TTC549 (cell line): ENCODE results near the gene POU2AF1.
"Not testable (repeated sequence)": the region's sequence is repeated elsewhere in the genome, so short reads cannot be mapped to it uniquely, and the experiment has no call there.

ENCODE experiments used
- FAIRE-seq: peaks from 2 replicates; lab custom pipeline; 2012; peaks lifted over from hg19 to GRCh38; lab: Jason Lieb, UNC

POU2AF1 gene

DNA sequence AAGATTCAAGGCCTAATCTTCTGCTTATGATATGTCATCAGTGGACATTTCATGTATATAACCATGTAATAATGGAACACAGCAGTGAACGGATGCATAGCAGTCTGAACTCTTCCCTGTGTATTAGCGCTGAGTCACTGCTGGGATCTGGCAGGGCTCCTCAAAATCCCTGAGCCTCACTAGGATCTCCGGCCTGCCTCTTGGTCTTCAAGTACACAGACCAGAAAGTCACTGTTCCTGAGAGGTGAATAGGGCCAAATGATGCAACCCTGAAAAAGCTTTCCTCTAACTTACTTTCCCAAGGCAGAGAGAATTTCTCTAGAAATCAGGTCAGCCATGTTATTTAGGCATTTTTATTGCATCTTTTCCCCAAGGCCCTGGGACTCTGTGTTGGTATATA, 35.0 kb downstream of the POU2AF1 start:
- FAIRE-seq: no peak

DNA sequence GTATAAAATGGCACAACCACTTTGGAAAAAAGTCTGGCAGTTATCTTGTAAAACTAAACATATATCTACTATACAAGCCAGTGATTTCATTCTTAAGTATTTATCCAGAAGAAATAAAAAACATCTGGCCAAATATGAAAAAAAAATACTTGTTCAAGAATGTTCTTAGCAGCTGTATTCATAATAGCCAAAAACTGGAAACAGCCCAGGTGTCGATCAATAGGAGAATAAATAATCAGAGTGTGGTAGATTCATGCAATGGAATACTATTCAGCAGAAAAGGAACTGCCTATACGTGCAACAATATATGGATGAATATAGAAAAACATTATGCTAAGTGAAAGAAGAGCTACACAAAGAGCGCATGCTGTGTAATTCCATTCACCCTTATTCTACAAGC, 36.7 kb downstream of the POU2AF1 start:
- no peak for FAIRE-seq

DNA sequence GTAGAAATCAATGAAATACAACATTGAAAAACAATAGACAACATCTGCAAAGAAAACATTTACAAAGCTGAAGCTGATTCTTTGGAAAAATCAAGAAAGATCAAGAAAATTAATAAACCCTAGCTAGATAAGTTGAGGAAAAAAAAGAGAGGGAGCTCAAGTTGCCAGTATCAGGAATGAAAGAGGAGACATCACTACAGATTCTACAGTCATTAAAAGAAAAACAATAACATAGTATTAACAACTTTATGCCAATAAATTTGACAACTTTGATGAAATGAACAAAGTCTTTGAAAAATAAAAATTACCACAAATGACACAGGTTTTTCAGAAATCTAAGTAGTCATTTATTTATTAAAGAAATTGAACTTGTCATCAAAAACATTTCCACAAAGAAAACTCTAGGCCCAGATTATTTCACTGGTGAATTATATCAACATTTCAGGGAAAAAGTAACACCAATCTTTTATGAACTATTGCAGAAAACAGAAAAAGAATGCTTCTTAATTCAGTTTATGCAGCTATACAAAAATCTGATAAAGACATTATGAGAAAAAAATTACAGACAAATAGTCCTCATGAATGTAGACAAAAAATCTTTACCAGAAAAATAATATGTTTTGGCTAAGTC, 39.2 kb downstream of the POU2AF1 start:
- no peak for FAIRE-seq

DNA sequence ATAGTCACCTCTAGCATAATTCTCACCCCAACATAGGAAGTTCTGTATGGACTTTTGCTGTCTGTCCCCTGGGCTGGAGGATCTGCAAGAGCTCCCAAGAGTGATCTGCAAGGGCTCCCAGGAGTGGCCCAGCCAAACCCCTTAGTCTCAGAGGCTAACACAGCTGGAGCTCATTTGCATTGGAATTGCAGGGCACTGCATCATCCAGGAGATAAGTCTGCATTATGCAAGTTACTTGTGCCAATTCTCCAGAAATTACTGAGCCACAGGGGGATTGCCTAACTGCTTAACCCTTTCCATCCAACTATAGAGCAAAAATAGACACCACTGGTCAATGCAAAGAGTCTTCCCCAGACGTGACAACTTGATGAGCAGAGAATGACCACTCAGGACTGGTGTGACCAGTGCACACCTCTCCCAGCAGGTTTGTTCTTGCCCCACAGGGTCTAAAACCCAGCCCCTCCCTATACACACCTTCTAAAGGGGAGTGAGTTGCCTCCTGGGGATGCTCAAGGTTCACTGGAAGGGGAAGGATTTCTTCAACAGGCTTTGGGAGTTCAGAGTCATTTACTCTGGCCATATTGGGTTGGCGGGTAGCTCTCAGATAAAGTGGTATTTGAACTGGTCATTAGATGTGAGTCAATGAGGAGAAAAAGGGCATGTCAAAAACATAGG, 42.4 kb downstream of the POU2AF1 start:
- no peak for FAIRE-seq

DNA sequence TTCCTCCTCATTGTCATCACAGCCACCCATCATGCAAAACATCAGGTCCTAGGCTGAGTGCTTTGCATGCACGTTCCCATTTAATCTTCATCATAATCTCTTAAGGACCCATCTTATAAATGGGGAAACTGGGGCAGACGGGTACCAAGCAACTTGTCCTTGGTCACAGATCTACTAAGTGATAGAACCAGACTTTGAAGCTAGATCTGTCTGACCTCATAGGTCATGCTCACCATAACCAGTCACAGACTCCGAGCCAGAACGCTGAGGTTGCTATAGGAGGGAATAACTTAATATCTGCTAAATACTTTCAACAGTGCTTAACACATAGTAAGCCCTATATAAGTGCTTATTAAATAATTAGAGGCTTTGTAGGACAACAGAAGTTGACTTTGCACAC, 43.0 kb downstream of the POU2AF1 start:
- no peak for FAIRE-seq

DNA sequence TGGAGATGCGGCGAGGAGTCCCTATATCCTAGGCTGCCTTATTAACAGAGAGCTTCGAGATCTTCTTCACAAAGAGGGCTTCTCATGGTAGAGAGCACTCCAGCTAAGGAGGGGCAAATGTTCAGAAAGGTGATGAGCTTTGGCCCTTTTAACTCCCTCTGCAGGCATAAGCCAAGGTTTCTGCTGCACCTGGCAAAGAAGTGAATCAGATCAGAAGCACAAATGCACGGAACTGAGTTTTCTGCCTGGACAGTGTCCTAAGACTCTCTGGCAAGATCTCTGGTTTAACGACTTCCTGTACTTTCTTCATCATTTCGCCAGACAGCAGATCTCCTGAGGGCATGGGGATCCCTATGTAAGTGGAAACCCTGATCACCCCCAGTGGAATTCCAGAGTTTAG, 43.5 kb downstream of the POU2AF1 start:
- no peak for FAIRE-seq

DNA sequence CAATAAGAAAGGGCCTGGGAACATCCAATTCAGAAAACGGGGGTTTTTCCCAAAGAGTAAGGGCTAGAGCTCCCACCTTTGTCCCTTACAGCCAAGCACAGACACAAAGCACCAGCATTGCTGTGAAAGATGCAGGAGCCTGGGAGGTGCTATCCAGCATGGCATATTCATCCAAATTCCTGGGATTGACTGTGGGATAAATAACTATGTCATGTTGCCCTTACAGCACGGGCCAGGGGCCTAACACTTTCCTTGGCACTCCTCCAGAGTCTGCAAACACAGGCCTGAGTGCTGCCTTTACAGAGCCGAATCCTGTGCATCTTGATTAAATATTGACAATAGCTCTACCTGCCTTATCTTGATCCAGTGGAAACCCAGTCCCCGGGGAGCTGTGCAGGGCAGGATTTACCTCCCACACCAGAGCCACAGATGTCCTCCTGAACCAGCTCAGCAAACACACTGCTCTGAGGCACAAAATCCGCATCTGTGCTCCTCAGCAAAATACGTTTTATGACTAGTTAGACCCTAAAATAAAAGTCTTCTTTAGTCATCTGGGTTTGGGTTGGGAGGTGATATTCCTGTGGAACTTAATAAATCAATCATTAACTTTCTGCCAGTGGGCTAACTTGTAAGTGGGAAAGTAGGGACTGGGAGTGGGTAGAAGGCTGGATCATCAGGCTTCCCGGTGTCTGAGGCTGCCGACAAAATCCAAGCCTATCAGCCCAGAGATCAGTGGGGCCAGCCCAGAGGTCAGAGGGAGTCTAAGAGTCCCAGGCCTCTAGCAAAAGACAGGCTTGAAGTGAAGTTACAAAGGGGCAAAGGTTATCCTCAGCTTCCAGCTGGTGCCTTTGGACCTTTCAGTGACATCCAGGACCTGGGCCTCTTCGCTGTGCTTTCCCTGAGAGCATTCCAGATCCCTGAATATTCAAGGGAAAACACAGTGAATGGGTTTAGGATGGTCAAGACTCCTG, 44.3 kb downstream of the POU2AF1 start:
- no peak for FAIRE-seq

DNA sequence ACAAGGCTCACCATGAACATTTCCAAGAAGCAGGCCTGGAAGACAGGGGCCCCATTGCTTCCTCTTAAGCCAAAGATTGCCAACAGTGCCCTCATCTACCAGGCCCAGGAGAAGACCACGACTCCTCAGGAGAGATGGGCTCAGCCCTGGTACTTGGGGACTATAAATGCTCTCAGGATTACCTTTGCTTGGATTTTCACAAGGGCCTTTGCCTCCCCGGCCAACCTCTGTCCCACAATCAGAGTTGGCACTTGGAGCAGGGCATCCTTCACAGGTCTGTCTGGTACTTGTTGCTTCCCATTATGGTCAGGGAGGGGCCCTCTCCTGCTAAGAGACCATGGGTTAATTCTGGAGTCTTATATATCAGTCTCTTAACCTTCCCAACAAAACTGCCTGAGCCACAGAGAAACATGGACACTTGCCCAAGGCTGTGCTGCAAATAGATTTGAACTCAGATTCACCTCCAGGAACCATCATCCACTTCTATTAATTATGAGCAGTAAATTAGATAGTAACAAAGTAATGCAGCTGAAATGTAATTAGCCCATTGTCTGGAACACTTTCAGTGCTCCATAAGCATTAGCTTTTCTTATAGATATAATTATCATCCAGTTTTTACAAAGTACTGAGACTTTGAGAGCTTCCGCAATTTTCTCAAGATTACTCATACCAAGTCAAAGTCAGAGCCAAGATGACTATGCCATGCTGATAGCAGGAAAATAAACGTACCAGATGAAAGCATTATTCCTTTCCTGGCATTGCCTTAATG, 47.2 kb downstream of the POU2AF1 start:
- FAIRE-seq: no peak

DNA sequence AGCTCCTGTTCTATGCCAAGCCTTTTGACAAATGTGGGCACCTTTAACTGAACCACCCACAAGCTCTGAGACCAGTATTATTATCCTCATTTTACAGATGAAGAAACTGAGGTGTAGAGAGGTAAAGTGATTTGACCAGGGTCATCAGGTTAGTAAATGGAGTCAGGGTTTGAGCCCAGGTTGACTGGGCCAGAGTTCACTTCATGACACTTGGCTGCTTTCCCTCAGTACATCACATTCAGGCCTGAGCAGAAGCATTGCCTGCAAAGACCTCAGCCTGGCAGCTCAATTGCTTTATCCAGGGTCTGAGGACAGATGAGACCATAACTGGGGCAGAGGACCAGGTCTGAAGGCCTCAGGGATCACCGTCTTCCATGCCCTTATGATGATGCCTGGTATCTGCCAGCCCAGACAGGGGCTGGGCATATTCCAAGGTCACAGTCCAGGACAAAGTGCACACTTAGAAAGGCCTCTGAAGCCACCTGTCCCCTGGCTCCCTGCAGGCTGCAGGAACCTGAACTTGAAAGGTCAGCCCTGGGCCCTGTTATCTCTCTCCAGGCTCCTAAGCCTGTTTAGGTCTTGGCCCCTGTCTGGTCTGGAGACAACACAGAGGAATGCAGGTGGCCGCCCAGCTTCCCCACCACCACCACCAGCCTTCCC, 48.7 kb downstream of the POU2AF1 start:
- no peak for FAIRE-seq

DNA sequence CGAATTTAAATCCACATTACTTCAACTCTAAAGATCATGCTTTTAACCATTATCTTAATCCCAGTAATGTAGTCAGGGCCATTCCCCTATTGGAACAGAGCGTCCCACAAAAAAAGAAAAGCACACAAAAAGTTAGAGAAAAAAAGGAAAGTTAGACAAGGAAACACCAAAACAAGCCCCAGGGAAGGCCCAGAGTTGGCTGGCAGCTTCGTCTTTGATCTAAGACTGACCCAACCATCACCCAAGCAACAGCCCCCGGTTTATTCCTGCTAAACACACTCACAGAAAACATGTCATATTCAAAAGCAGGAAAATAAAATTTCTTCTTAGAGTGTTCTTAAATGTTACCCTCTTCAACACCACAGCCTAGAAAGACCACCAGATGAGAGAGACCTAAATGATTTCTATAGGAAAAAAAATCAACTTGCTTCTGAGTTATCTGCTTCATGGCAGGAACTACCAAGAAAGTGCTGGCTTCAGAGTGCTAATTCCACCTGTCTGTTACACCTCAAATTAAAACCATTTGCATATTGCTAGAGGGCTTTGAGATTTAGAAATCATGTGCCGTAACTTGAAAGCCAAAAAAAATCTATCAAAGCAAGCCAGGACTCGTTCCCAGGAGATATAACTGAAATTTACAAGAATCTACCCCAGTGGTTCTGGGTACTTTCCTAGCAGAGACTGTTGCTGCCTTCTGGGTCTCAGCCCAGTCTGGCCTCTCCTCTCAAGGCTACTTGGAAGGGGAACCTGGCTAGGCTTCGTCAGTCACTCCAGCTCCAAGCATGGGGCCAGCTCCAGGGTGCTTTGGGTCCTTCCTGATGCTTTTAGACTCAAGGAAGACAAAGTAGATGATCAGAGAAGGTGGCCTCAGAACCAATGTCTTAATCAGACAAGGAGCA, 49.5 kb downstream of the POU2AF1 start:
- no peak for FAIRE-seq

DNA sequence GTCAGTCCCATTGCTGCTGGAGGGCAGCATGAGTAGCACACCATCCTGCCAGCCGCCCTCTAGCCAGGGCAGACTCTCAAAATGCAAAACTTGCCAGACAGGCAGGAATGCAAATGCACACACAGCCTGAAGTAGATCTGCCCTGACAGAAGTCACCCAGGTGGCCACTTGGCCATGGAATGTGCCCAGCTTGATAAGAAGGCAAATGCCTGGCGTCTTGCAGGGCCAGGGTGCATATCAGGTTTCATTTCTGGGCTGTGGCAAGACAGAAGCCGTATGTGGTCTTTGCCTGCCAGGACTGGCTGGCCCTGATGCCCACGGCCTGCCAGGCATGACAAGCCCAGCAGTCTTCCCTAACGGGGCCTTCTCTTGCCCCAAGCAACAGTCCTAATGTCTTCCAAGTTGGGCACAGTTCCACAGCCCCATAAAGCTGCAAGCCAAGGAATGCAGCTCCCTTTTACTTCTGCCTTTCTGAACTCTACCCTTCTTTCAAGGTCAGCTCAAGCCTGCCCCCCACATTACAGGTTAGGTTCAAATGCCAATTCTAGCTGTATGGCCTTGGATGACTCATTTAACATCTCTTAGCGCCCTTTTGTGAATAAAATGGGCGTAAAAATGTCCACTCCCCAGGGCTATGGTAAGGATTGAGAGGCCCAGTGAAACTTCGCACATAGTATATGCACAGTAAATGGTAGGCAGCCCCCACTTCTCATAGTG, 51.0 kb downstream of the POU2AF1 start:
- no peak for FAIRE-seq

DNA sequence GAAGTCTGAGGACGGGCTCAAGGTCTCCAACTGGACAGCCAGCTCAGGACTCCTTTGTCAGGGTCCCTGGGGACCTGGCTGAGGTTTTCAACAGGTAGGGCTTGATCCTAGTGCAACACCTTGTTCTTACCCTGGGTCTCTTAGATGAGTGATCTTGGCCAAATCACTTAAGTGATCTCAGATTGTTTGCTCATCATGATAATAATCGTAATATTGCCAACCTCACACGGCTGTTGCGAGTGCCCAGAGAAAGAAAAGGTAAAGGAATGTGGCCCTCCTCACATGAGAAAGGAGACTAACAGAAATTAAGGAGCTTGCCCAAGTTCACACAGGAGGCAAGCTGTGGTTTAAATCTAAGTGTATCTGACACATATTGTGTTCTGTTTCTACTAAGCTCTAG, 52.3 kb downstream of the POU2AF1 start:
- no peak for FAIRE-seq

DNA sequence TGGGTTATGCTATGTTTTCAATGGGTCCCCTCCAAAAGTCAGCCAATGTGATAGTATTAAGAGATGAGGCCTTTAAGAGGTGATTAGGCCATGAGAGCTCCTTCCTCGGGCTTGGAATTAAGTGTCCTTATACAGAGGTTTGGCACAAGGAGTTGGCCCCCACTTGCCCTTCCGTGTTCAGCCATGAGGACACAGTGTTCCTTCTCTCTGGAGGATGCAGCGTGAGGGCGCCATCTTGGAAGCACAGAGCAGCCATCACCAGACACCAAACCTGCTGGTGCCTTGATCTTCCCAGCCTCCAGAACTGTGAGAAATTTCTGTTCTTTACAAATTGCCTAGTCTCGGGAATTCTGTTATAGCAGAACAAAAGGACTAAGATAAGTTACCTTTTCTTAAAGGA, 53.8 kb downstream of the POU2AF1 start:
- no peak for FAIRE-seq

DNA sequence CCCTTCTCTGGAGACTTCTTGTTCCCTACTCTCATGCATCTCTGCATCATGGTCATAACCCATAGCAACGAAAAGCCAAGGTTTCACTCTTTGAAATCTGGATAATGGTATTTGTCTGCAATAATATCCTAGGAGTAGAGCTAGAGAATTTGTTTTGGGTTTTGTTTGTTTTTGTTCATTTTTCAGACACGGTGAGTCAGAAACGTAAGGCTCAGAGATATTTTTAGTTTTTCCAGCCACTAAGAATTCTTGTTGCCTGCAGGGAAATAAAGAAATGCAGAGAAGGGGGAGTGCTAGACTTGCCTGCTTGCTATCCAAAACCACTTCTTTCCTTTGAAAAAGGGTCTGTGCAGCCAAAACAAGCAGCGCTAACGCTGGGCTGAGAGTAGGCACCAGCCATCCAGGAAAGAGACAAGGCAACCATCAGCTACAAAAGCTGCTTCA, 54.8 kb downstream of the POU2AF1 start:
- no peak for FAIRE-seq

DNA sequence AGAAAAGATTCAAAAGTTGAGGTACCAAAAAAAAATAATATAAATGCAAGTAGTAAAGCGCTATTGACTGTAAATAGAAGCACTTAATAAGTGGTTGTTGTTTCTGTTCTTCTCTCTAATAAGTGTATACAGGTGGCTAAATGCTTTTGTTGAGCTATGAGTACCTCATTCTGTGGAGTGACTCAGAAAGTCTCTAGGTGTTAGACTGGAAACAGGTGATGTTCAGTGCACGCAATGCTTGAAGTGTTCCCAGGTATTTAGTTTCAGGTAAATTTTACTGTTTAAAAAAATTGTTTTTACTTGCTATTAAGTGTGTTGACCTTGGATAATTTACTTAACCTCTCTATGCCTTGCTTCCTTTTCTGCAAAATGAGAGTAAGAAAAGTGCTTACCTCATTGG, 56.5 kb downstream of the POU2AF1 start:
- FAIRE-seq: no peak

DNA sequence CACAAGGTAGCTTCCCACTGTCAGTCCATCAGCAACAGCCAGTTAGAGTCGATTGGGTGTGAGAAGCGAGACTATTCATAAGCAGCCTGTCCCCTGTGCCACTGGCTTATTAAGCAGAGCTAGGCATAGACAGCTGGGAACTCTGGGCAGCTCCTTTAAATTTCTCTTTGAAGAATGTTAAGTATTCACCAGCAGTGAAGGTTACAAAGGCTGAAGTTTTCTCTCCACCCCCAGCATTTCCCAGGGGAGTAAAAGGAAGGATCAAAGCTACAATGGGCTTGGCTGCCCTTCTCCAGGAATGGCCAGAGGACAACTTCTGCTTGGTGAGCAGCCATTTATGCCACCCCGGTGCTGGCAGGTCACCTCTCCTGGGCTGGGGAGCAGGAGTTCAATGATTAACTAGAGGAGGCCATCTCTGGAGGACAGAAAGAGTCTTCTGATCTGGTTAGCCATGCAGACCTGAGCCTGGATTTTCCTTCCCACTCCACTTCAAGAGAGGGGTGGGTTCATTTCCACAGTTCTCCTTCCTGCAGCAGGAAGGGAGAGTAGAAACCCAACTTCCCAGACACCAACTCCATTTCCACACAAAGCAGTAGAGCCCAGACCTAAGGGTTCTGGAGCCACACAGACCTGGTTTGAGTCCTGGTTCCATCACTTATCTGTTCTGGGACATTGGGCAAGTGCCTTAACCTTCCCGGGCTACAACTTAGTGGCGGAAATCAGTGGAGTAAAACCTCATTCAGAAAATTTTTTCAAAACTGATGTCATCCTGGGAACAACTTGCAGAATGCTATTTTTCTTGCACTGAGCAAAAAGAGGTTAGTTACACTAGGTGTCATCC, 58.1 kb downstream of the POU2AF1 start:
- FAIRE-seq: no peak

DNA sequence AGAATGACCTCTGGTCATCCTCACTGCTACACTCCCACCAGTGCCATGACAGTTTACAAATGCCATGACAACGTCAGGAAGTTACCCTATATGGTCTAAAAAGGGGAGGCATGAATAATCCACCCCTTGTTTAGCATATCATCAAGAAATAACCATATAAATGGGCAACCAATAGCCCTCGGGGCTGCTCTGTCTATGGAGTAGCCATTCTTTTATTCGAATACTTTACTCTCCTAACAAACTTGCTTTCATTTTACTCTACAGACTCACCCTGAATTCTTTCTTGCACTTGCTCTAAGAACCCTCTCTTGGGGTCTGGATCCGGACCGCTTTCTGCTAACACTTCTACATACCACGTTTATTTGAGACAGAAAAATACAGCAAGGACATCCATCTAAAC, 58.9 kb downstream of the POU2AF1 start:
- not testable (repeated sequence) for FAIRE-seq

DNA sequence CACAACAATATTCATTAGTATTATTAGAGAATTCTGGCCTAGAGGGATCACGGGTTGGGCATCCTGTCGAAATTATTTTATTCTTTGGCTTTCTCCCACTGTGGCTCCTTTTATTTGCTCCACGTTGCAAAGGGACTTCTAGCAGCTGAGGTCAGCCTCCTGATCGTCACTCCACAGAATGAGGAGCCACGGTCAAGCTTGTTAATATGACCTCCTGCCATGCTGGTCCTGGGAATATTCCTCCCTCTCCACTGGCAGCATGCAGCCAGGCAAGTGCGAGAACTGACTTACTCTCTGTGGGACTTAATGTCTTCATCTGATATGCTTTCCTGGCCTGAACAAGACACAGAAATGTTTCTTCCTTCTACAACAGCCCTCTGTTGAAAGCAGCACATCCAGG, 59.8 kb downstream of the POU2AF1 start:
- no peak for FAIRE-seq

DNA sequence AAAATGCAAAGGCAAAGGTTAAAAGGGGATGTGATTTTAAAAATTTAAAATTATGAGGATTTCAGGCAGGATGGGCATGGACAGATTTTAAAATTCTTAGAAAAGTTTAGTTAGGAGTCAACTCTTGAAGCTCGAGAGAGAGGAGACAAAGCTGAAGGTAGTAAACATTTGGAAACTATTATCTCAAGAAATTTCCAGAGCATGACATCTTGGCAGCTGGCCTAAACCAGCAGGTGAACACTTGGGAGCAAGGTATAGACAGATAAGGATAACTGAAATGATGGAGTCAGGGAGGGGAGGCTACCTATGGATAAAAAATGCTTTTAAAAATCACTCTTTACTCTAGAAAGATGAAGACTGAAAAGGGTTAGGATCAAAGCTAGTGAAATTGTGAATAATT, 67.0 kb downstream of the POU2AF1 start:
- no peak for FAIRE-seq
